ENCODE results near the gene LSM8. TPM values are rescaled to one million over a fixed set of nuclear protein-coding genes. Genes with fewer than 3 reads are reported as not detected.
A peak's percentile ranks its signal among the peaks of the same experiment; 100 is the strongest.

LSM8 gene
- polyA plus RNA-seq, 3 donors: 23.4 to 42.6 (median 32.5) TPM

DNA sequence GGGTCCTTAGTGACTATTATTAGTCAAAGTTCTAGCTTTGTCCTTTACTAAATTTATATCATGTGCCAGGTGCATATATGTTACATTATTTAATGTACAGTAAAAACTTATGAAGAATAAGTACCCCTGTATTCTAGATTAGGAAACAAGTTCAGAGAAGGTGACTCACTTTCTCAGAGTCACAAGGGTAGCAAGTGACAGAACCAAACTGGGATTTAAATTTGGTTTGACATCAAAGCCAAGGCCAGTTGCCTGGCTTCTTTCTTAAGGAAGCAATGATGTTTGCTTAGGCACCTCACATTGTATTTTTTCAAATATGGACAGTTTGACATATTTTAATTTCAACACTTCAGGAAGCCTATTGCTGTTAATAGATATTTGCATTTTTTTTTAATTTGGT lies 2.5 kb downstream of the LSM8 start:
- H4K20me1 ChIP-seq (ENCODE audit: insufficient read depth, low read length): no peaks in the 10 kb centered on the region
- H3K9ac ChIP-seq (ENCODE audit: insufficient read depth, low read length, poor library complexity, severe bottlenecking): no peak overlapping the region
- no peak overlapping the region for H2AFZ ChIP-seq (ENCODE audit: insufficient read depth, low read depth, low read length, poor library complexity, severe bottlenecking)
- peaks cover 4 to 6% (median 5%) of the 10 kb centered on the region in 3 donors for H3K27me3 Mint-ChIP-seq (ENCODE audit: low read depth in 3 of 3)
- intact Hi-C loops (cut with micrococcal nuclease): no loop called here
- H3K9me3 ChIP-seq (replicated peaks in 1 of 2; ENCODE audit: control insufficient read depth in 1 of 2, insufficient read depth in 1 of 2, low read length in 2 of 2): no peaks in the 10 kb centered on the region
- H3K4me3 Mint-ChIP-seq: no peak overlapping the region
- peaks cover 0 to 7% (median 0%) of the 10 kb centered on the region in 7 donors for H3K9me3 Mint-ChIP-seq
- peaks cover 33% of the 10 kb centered on the region for H3K4me1 Mint-ChIP-seq
- H3K36me3 ChIP-seq (replicated peaks in 1 of 2; ENCODE audit: control insufficient read depth in 1 of 2, insufficient read depth in 2 of 2, low read length in 2 of 2): peaks cover 35 to 43% of the 10 kb centered on the region in 2 donors
- H3K4me1 ChIP-seq (ENCODE audit: control insufficient read depth in 1 of 2, insufficient read depth in 2 of 2, low read length in 2 of 2): peaks cover 15 to 33% of the 10 kb centered on the region in 2 donors
- H3K27ac ChIP-seq (ENCODE audit: low read depth in 1 of 2, low read length in 2 of 2): no peak overlapping the region
- peak in 2 of 3 donors; percentile 29 to 52 for DNase-seq
- H3K79me2 ChIP-seq (ENCODE audit: insufficient read depth, low read length): peaks cover 48% of the 10 kb centered on the region
- peaks cover 32 to 33% of the 10 kb centered on the region in 2 donors for H3K36me3 Mint-ChIP-seq
- TF ChIP-seq CTCF (IDR thresholded peaks at IDR 0.05): no peak
- no peak overlapping the region for H3K27ac Mint-ChIP-seq
- H3K4me3 ChIP-seq (replicated peaks in 1 of 3; ENCODE audit: low read depth in 2 of 3, low read length in 3 of 3): no peak overlapping the region
- H3K4me2 ChIP-seq (replicated peaks; ENCODE audit: extremely low read depth, low read length, poor library complexity, severe bottlenecking): no peak overlapping the region
- no peaks in the 10 kb centered on the region for H3K27me3 ChIP-seq (ENCODE audit: control insufficient read depth in 2 of 2, insufficient read depth in 2 of 2, low read length in 2 of 2)

GRCh38 chr7:118194571-118194970 lies 10.6 kb downstream of the LSM8 start:
- no peak overlapping the region for H3K27ac ChIP-seq (ENCODE audit: low read depth in 1 of 2, low read length in 2 of 2)
- peaks cover 23 to 26% of the 10 kb centered on the region in 2 donors for H3K36me3 Mint-ChIP-seq
- no peak for DNase-seq
- H3K4me1 ChIP-seq (ENCODE audit: control insufficient read depth in 1 of 2, insufficient read depth in 2 of 2, low read length in 2 of 2): no peaks in the 10 kb centered on the region
- no peaks in the 10 kb centered on the region for H3K27me3 Mint-ChIP-seq (ENCODE audit: low read depth in 3 of 3)
- no peak overlapping the region for H3K9ac ChIP-seq (ENCODE audit: insufficient read depth, low read length, poor library complexity, severe bottlenecking)
- H3K27me3 ChIP-seq (ENCODE audit: control insufficient read depth in 2 of 2, insufficient read depth in 2 of 2, low read length in 2 of 2): no peaks in the 10 kb centered on the region
- H3K4me1 Mint-ChIP-seq: peaks cover 1% of the 10 kb centered on the region
- H3K4me2 ChIP-seq (replicated peaks; ENCODE audit: extremely low read depth, low read length, poor library complexity, severe bottlenecking): no peak overlapping the region
- no peak overlapping the region for H3K4me3 ChIP-seq (replicated peaks in 1 of 3; ENCODE audit: low read depth in 2 of 3, low read length in 3 of 3)
- WGBS (ENCODE audit: insufficient coverage): no CpG with 5 or more reads among the region's 2 CpGs
- H2AFZ ChIP-seq (ENCODE audit: insufficient read depth, low read depth, low read length, poor library complexity, severe bottlenecking): no peak overlapping the region
- TF ChIP-seq CTCF (IDR thresholded peaks at IDR 0.05): no peak
- no peaks in the 10 kb centered on the region for H4K20me1 ChIP-seq (ENCODE audit: insufficient read depth, low read length)
- H3K36me3 ChIP-seq (replicated peaks in 1 of 2; ENCODE audit: control insufficient read depth in 1 of 2, insufficient read depth in 2 of 2, low read length in 2 of 2): peaks cover 31 to 44% of the 10 kb centered on the region in 2 donors
- H3K79me2 ChIP-seq (ENCODE audit: insufficient read depth, low read length): no peaks in the 10 kb centered on the region
- H3K9me3 Mint-ChIP-seq: no peaks in the 10 kb centered on the region
- no peak overlapping the region for H3K27ac Mint-ChIP-seq
- H3K9me3 ChIP-seq (replicated peaks in 1 of 2; ENCODE audit: control insufficient read depth in 1 of 2, insufficient read depth in 1 of 2, low read length in 2 of 2): no peaks in the 10 kb centered on the region
- intact Hi-C loops (cut with micrococcal nuclease): no loop called here
- H3K4me3 Mint-ChIP-seq: no peak overlapping the region

All from CD14-positive monocyte (primary cell).